Neural progenitor cell (in vitro differentiated cells): ENCODE data around the gene C22orf23. TPM values are rescaled to one million over a fixed set of nuclear protein-coding genes. Genes with fewer than 3 reads are reported as not detected.

ENCODE experiments used
- DNase-seq: peaks from one replicate; pipeline ENCODE4 v3.0.0-alpha.2; 2016; ENCODE audit warnings: low spot score
- H2AFZ ChIP-seq: fragments of 200-600 bp; sonication (generic); replicated peaks from 2 replicates; pipeline ENCODE4 v1.6.1; 2016; ENCODE audit warnings: antibody characterized with exemption
- H3F3A ChIP-seq: fragments of 200-600 bp; sonication (generic); 2 replicates; pipeline ENCODE4 v1.6.1; 2016; ENCODE audit warnings: antibody characterized with exemption, low read depth
- H3K27ac ChIP-seq: fragments of 200-600 bp; sonication (generic); 2 replicates; pipeline ENCODE4 v1.5.1; 2016; ENCODE audit warnings: mild to moderate bottlenecking
- H3K27me3 ChIP-seq: fragments of 200-600 bp; sonication (generic); 2 replicates; pipeline ENCODE4 v1.6.1; 2016; ENCODE audit warnings: mild to moderate bottlenecking, moderate library complexity
- H3K36me3 ChIP-seq: fragments of 200-600 bp; sonication (generic); 2 replicates; pipeline ENCODE4 v1.5.1; 2016
- H3K4me1 ChIP-seq: fragments of 200-600 bp; sonication (generic); 2 replicates; pipeline ENCODE4 v1.6.1; 2016; ENCODE audit warnings: mixed run types
- H3K4me2 ChIP-seq: fragments of 200-600 bp; sonication (generic); 2 replicates; pipeline ENCODE4 v1.6.1; 2016
- H3K4me3 ChIP-seq: fragments of 200-600 bp; sonication (generic); 2 replicates; pipeline ENCODE4 v1.5.1; 2016
- H3K79me2 ChIP-seq: fragments of 200-600 bp; sonication (generic); 2 replicates; pipeline ENCODE4 v1.6.1; 2016; ENCODE audit warnings: low read depth
- H3K9ac ChIP-seq: fragments of 200-600 bp; sonication (generic); 2 replicates; pipeline ENCODE4 v1.6.1; 2016
- H3K9me3 ChIP-seq: fragments of 200-600 bp; sonication (generic); 2 replicates; pipeline ENCODE4 v1.5.1; 2016; ENCODE audit warnings: low read depth
- H4K20me1 ChIP-seq: fragments of 200-600 bp; sonication (generic); 2 replicates; pipeline ENCODE4 v1.6.1; 2016; ENCODE audit warnings: low read depth
- H3K27ac Mint-ChIP-seq: 3 replicates; pipeline ENCODE4 v1.8.0; 2021; ENCODE audit warnings: mixed read lengths
- H3K27me3 Mint-ChIP-seq: 2 replicates; pipeline ENCODE4 v1.8.0; 2022; ENCODE audit warnings: low read depth, mild to moderate bottlenecking, inconsistent platforms, moderate library complexity, mixed read lengths; ENCODE audit not compliant: insufficient read depth
- H3K36me3 Mint-ChIP-seq: 3 replicates; pipeline ENCODE4 v1.8.0; 2021; ENCODE audit warnings: mixed read lengths
- H3K4me1 Mint-ChIP-seq: 3 replicates; pipeline ENCODE4 v1.8.0; 2021; ENCODE audit warnings: mixed read lengths
- H3K4me3 Mint-ChIP-seq: 3 replicates; pipeline ENCODE4 v1.8.0; 2021; ENCODE audit warnings: mild to moderate bottlenecking, moderate library complexity, mixed read lengths
- H3K9me3 Mint-ChIP-seq: 3 replicates; pipeline ENCODE4 v1.8.0; 2020; ENCODE audit warnings: mixed read lengths
- EZH2 ChIP-seq: fragments of 200-600 bp; sonication (generic); IDR thresholded peaks from 2 replicates; pipeline ENCODE4 v1.6.1; 2017; ENCODE audit warnings: antibody characterized with exemption, mild to moderate bottlenecking, moderate library complexity
- EZH2phosphoT487 ChIP-seq: fragments of 200-600 bp; sonication (generic); IDR thresholded peaks from 2 replicates; pipeline ENCODE4 v1.6.1; 2017; ENCODE audit warnings: antibody characterized with exemption
- total RNA-seq: library from RNA; depleted of rRNA; stranded (reverse); fragments of >200 nt; gene quantifications from 2 replicates; pipeline ENCODE4 v1.2.3, GENCODE V29; 2015; ENCODE audit warnings: low replicate concordance
- TF ChIP-seq, protein P1 (sequence below): fragments of 200-600 bp; sonication (generic); IDR thresholded peaks from 2 replicates; pipeline ENCODE4 v1.5.1; 2017; ENCODE audit warnings: antibody characterized with exemption, mild to moderate bottlenecking

C22orf23 gene
- total RNA-seq, 1 donor from 2014 or later, result 0.26 TPM

DNA sequence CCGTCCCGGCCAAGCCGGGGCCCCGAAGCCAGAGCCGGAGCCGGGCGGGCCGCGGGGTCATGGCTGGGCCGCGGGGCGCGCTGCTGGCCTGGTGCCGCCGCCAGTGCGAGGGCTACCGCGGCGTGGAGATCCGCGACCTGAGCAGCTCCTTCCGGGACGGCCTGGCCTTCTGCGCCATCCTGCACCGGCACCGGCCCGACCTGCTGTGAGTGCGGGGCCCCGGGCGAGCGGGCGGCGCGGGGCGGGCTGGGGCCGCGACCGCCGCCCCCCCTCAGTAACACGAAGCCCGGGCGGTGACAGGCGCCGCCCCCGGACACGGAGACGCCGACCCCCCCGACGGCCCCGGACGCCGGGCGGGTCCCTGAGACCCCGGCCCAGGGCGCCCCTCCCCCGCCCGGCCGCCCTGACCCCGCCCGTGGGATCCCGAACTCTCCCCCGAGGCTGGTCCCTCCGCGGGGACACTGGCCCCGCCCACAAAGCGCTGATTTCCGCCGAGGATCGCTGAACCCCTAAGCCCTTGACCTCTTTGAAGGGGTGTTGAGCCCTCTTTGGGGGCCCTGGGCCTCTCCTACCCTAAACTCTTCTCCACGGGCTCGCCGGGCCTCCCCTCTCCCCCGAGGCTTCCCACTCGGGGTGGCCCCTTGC is 46.9 kb downstream of the C22orf23 start:
- H4K20me1 ChIP-seq, result peaks cover 20% of the 10 kb centered on the region
- H3K9me3 ChIP-seq, result no peaks in the 10 kb centered on the region
- peaks cover 46% of the 10 kb centered on the region for H3K4me1 Mint-ChIP-seq
- H3K36me3 ChIP-seq, result no peaks in the 10 kb centered on the region
- H3K27ac Mint-ChIP-seq, result no peak overlapping the region
- peak overlapping the region; percentile 80 for H3K4me3 ChIP-seq
- H2AFZ ChIP-seq, result peak overlapping the region; percentile 63
- TF ChIP-seq, protein P1, sequence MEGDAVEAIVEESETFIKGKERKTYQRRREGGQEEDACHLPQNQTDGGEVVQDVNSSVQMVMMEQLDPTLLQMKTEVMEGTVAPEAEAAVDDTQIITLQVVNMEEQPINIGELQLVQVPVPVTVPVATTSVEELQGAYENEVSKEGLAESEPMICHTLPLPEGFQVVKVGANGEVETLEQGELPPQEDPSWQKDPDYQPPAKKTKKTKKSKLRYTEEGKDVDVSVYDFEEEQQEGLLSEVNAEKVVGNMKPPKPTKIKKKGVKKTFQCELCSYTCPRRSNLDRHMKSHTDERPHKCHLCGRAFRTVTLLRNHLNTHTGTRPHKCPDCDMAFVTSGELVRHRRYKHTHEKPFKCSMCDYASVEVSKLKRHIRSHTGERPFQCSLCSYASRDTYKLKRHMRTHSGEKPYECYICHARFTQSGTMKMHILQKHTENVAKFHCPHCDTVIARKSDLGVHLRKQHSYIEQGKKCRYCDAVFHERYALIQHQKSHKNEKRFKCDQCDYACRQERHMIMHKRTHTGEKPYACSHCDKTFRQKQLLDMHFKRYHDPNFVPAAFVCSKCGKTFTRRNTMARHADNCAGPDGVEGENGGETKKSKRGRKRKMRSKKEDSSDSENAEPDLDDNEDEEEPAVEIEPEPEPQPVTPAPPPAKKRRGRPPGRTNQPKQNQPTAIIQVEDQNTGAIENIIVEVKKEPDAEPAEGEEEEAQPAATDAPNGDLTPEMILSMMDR, result no peak
- TF ChIP-seq EZH2, result no peak
- no peak for TF ChIP-seq EZH2phosphoT487
- peaks cover 24% of the 10 kb centered on the region for H3F3A ChIP-seq
- H3K9ac ChIP-seq, result no peak overlapping the region
- H3K27me3 Mint-ChIP-seq, result no peaks in the 10 kb centered on the region
- H3K4me2 ChIP-seq, result peak overlapping the region; percentile 97
- H3K9me3 Mint-ChIP-seq, result no peaks in the 10 kb centered on the region
- peaks cover 31% of the 10 kb centered on the region for H3K4me1 ChIP-seq
- peak; percentile 55 for DNase-seq
- H3K27me3 ChIP-seq, result no peaks in the 10 kb centered on the region
- H3K4me3 Mint-ChIP-seq, result peak overlapping the region; percentile 85
- H3K79me2 ChIP-seq, result peaks cover 6% of the 10 kb centered on the region
- no peak overlapping the region for H3K27ac ChIP-seq
- H3K36me3 Mint-ChIP-seq, result peaks cover 4% of the 10 kb centered on the region

DNA sequence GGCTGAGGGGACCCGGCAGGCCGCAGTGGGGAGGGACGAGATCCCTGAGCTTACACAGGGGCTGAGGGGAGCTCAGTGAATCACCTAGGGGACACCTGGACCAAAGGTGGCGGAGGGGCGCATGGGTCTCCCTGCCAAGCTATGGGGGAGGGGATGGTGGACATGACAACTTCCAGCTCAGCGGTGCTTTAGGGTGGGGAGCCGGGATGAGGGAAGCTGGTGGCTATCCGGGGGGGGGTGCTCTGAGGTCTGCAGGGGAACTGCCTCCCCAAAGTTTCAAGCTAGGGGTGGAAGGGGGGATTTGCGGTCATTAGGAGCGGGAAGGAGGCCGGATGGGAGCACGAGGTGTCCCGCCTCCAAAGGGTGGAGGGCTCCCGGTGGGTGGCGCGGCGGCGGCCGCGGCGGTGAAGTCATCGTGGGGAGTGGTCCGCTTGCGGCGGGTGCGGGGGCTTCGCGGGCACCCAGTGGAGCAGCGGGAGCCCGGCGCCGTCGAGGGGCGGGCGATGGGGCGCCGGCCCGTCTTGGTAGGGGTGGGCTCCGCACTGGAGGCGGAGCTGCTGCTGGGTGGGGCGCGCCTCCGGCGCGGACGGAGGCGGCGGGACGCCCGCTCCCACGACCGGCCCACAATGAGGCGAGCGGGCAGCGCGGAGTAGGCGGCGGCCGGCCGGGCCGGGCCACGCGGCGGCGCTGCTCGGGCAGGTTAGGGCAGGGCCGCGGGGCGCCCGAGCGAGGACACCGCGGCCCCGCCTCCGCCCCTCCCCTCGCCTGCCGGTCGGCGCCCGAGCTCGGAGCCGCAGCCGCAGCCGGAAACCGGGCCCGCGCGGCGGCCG is 47.7 kb downstream of the C22orf23 start, which contains the start of gene MICALL1:
Gene MICALL1, plus strand, starts transcription at position 764 of the 830 bp plus-strand sequence. CDS start 126 bp downstream, outside the sequence.
- H3K79me2 ChIP-seq, result peaks cover 6% of the 10 kb centered on the region
- H3K9me3 Mint-ChIP-seq, result no peaks in the 10 kb centered on the region
- peak within 1 kb of the TSS; percentile 80 for H3K4me3 ChIP-seq
- peak within 1 kb of the TSS; percentile 95 for H2AFZ ChIP-seq
- H3K9ac ChIP-seq, result no peak within 1 kb of the TSS
- peaks cover 39% of the 10 kb centered on the region for H3K4me1 Mint-ChIP-seq
- no peaks in the 10 kb centered on the region for H3K36me3 ChIP-seq
- no peak within 1 kb of the TSS for H3K27ac ChIP-seq
- peaks cover 12% of the 10 kb centered on the region for H4K20me1 ChIP-seq
- H3K27ac Mint-ChIP-seq, result peak within 1 kb of the TSS; percentile 3
- H3K36me3 Mint-ChIP-seq, result peaks cover 4% of the 10 kb centered on the region
- H3K27me3 Mint-ChIP-seq, result no peaks in the 10 kb centered on the region
- no peaks in the 10 kb centered on the region for H3K9me3 ChIP-seq
- peak within 1 kb of the TSS; percentile 85 for H3K4me3 Mint-ChIP-seq
- H3K4me1 ChIP-seq, result peaks cover 24% of the 10 kb centered on the region
- H3K4me2 ChIP-seq, result peak within 1 kb of the TSS; percentile 97
- H3K27me3 ChIP-seq, result no peaks in the 10 kb centered on the region
- DNase-seq, result peak; percentile 93
- peaks cover 18% of the 10 kb centered on the region for H3F3A ChIP-seq
- no peak for TF ChIP-seq EZH2phosphoT487
- TF ChIP-seq, protein P1, result peak; percentile 23
- TF ChIP-seq EZH2, result no peak

DNA sequence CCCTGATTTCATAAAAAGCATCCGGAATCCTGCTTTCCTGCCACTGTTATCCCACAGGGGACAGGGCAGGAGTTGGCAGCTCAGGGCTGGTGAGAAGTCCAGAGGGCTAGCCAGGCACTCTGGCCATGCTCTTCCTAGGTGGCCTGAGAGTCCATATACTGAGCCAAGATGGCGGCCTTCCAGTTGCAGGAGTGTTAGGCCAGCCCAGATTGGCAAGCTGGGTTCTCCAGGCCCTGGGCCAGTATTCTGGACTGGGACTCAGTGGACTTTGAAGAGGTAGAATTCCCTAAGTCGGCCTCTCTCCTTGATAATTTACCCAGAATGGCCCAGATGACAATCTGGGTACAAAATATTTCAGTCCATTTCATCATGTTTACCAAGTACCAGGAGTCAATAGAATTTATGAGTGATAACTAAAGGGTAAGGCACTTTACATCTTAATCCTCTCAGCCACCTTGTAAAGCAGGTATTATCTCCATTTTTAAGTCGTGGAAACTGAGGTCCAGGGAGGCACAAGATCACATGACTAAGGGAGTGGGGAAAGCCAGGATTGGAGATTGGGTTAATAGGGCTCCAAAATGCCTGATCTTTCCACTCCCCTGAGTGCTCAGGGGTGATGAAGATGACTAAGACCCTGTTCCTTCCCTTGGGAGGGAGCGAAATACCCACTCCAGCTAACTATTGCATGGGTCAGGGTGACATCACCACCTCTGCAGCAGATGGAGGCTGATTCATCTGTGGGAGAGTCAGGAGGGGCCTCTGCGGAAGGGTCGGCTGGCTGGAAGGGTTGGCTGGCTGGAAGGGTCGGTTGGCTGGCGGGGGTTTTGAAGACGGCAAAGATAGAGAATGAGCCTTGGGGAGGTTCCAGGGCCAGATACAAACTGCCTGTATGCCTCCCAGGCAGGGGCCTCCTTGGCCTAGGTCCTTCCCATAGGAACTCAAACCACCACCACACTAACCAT is 48.5 kb downstream of the C22orf23 start:
- H3K27me3 Mint-ChIP-seq, result no peaks in the 10 kb centered on the region
- no peak overlapping the region for H3K27ac ChIP-seq
- no peaks in the 10 kb centered on the region for H3K9me3 ChIP-seq
- H3K4me1 Mint-ChIP-seq, result peaks cover 30% of the 10 kb centered on the region
- H3K27ac Mint-ChIP-seq, result peak overlapping the region; percentile 63
- no peaks in the 10 kb centered on the region for H3K36me3 ChIP-seq
- H3K9me3 Mint-ChIP-seq, result no peaks in the 10 kb centered on the region
- H3K79me2 ChIP-seq, result peaks cover 6% of the 10 kb centered on the region
- H3K4me3 Mint-ChIP-seq, result peak overlapping the region; percentile 85
- no peak overlapping the region for H3K4me3 ChIP-seq
- DNase-seq, result no peak
- TF ChIP-seq EZH2phosphoT487 (no peak), EZH2 (no peak)
- TF ChIP-seq, protein P1, result no peak
- peaks cover 18% of the 10 kb centered on the region for H3F3A ChIP-seq
- H3K4me2 ChIP-seq, result no peak overlapping the region
- no peak overlapping the region for H3K9ac ChIP-seq
- no peaks in the 10 kb centered on the region for H3K27me3 ChIP-seq
- peak overlapping the region; percentile 95 for H2AFZ ChIP-seq
- H4K20me1 ChIP-seq, result peaks cover 6% of the 10 kb centered on the region
- H3K4me1 ChIP-seq, result peaks cover 15% of the 10 kb centered on the region
- peaks cover 4% of the 10 kb centered on the region for H3K36me3 Mint-ChIP-seq
